GM15510 (cell line): ENCODE results near the gene KCTD19.

Experiments used
- POLR2A ChIP-seq: IDR thresholded peaks from 3 replicates; pipeline ENCODE4 v1.6.1; 2011; ENCODE audit warnings: borderline replicate concordance; ENCODE audit not compliant: insufficient read length; ENCODE audit errors: extremely low read depth

KCTD19 gene

GRCh38 chr16:67279296-67280089 is 47.0 kb downstream of the KCTD19 start, which contains the start of gene PLEKHG4:
PLEKHG4 (plus strand) TSS chr16:67279532; CDS start chr16:67280045, 513 bp downstream.
- TF ChIP-seq POLR2A: peak; percentile 41

GRCh38 chr16:67278773-67279295 is 47.7 kb downstream of the KCTD19 start:
- no peak for TF ChIP-seq POLR2A

- no peak for TF ChIP-seq POLR2A
Observed at GRCh38 chr16:67277999-67278772, 48.4 kb downstream of the KCTD19 start.

GRCh38 chr16:67277294-67277998 is 49.1 kb downstream of the KCTD19 start:
- no peak for TF ChIP-seq POLR2A

GRCh38 chr16:67275321-67275720 is 51.2 kb downstream of the KCTD19 start:
- no peak for TF ChIP-seq POLR2A

- no peak for TF ChIP-seq POLR2A
Observed at GRCh38 chr16:67271446-67271845, 55.1 kb downstream of the KCTD19 start.

- TF ChIP-seq POLR2A: no peak
Observed at GRCh38 chr16:67270931-67271338, 55.6 kb downstream of the KCTD19 start.

GRCh38 chr16:67269766-67270165 is 56.8 kb downstream of the KCTD19 start:
- no peak for TF ChIP-seq POLR2A

GRCh38 chr16:67268136-67268579 is 58.4 kb downstream of the KCTD19 start:
- no peak for TF ChIP-seq POLR2A

- TF ChIP-seq POLR2A: no peak
Observed at GRCh38 chr16:67265834-67266233, 60.7 kb downstream of the KCTD19 start.

GRCh38 chr16:67264866-67265265 is 61.7 kb downstream of the KCTD19 start:
- TF ChIP-seq POLR2A: no peak

GRCh38 chr16:67264277-67264676 is 62.3 kb downstream of the KCTD19 start:
- TF ChIP-seq POLR2A: no peak

GRCh38 chr16:67263201-67263600 is 63.3 kb downstream of the KCTD19 start:
- no peak for TF ChIP-seq POLR2A

GRCh38 chr16:67260426-67261063 is 66.0 kb downstream of the KCTD19 start:
- no peak for TF ChIP-seq POLR2A
